Mesothelial cell of epicardium (in vitro differentiated cells): ENCODE results near the gene R3HDM2. TPM values are rescaled to one million over a fixed set of nuclear protein-coding genes. Genes with fewer than 3 reads are reported as not detected.

Experiments used
- DNase-seq, 2 experiments: peaks; one replicate each; pipeline ENCODE4 v3.0.0; 2021; ENCODE audit warnings: low spot score in 2 of 2; ENCODE audit not compliant: unreplicated experiment in 2 of 2
- H3K27ac Mint-ChIP-seq: 2 replicates; pipeline ENCODE4 v1.8.0; 2021; ENCODE audit warnings: mixed read lengths
- H3K27me3 Mint-ChIP-seq: 2 replicates; pipeline ENCODE4 v1.8.0; 2021; ENCODE audit warnings: low read depth, mixed read lengths
- H3K36me3 Mint-ChIP-seq: 2 replicates; pipeline ENCODE4 v1.8.0; 2021; ENCODE audit warnings: mixed read lengths
- H3K4me1 Mint-ChIP-seq: 2 replicates; pipeline ENCODE4 v1.8.0; 2021; ENCODE audit warnings: mixed read lengths
- H3K4me3 Mint-ChIP-seq: 2 replicates; pipeline ENCODE4 v1.8.0; 2021; ENCODE audit warnings: mild to moderate bottlenecking, moderate library complexity, mixed read lengths
- H3K9me3 Mint-ChIP-seq: 2 replicates; pipeline ENCODE4 v1.8.0; 2021; ENCODE audit warnings: mixed read lengths
- CTCF ChIP-seq: fragments of 200-600 bp; sonication (generic); IDR thresholded peaks from one replicate; pipeline ENCODE4 v1.5.0; 2021; ENCODE audit warnings: antibody characterized with exemption; ENCODE audit not compliant: unreplicated experiment
- total RNA-seq: library from RNA; stranded (reverse); gene quantifications from 3 replicates; pipeline ENCODE4 v1.2.1, GENCODE V29; 2021

Gene R3HDM2
- total RNA-seq, 1 donor from 2014 or later = 111 TPM

GRCh38 chr12:57231276-57232021, 199.4 kb downstream of the R3HDM2 start:
- Mint-ChIP-seq H3K4me3 (peak overlapping the region; percentile 95), H3K36me3 (peaks cover 26% of the 10 kb centered on the region), H3K4me1 (peaks cover 27% of the 10 kb centered on the region), H3K27me3 (peaks cover 37% of the 10 kb centered on the region), H3K9me3 (no peaks in the 10 kb centered on the region), H3K27ac (no peak overlapping the region)
- TF ChIP-seq CTCF = no peak
- no peak for DNase-seq

GRCh38 chr12:57230381-57231155, 200.3 kb downstream of the R3HDM2 start:
- no peaks in the 10 kb centered on the region for H3K9me3 Mint-ChIP-seq
- H3K4me1 Mint-ChIP-seq = peaks cover 32% of the 10 kb centered on the region
- H3K4me3 Mint-ChIP-seq = peak overlapping the region; percentile 95
- no peak for TF ChIP-seq CTCF
- H3K27ac Mint-ChIP-seq = peak overlapping the region; percentile 94
- peaks cover 26% of the 10 kb centered on the region for H3K36me3 Mint-ChIP-seq
- peaks cover 37% of the 10 kb centered on the region for H3K27me3 Mint-ChIP-seq
- no peak for DNase-seq

- DNase-seq = peak; percentile 90 to 94
- Mint-ChIP-seq H3K4me3 (peak within 1 kb of the TSS; percentile 95), H3K27ac (peak within 1 kb of the TSS; percentile 94), H3K27me3 (peaks cover 39% of the 10 kb centered on the region), H3K9me3 (no peaks in the 10 kb centered on the region), H3K4me1 (peaks cover 35% of the 10 kb centered on the region), H3K36me3 (peaks cover 26% of the 10 kb centered on the region)
- no peak for TF ChIP-seq CTCF
These were observed 201.0 kb downstream of the R3HDM2 start, which contains the start of gene SHMT2 for GRCh38 chr12:57229634-57230380. Gene SHMT2, plus strand, starts transcription at chr12:57229711. Its CDS starts 68 bp downstream, at chr12:57229779.

GRCh38 chr12:57229046-57229633, 201.7 kb downstream of the R3HDM2 start:
- Mint-ChIP-seq H3K27ac (peak overlapping the region; percentile 94), H3K36me3 (peaks cover 20% of the 10 kb centered on the region), H3K4me3 (peak overlapping the region; percentile 95), H3K4me1 (peaks cover 35% of the 10 kb centered on the region), H3K9me3 (no peaks in the 10 kb centered on the region), H3K27me3 (peaks cover 38% of the 10 kb centered on the region)
- TF ChIP-seq CTCF = no peak
- no peak for DNase-seq
